Astrocyte (in vitro differentiated cells and primary cell): Measurements from ENCODE around the gene GID8.

Experiments used
- CTCF ChIP-seq: IDR thresholded peaks from 2 replicates; pipeline ENCODE4 v1.5.1; 2011; ENCODE audit warnings: low read depth, mild to moderate bottlenecking, inconsistent platforms, low read length, moderate library complexity; ENCODE audit not compliant: insufficient read depth
- EZH2 ChIP-seq: IDR thresholded peaks from 2 replicates; pipeline ENCODE4 v1.6.1; 2012; ENCODE audit warnings: mild to moderate bottlenecking, low read length, inconsistent platforms; ENCODE audit not compliant: insufficient read depth

- no peak for TF ChIP-seq CTCF
- no peak for TF ChIP-seq EZH2
Measured at GRCh38 chr20:62982124-62983075, 44.5 kb downstream of the GID8 start.
